ENCODE measurements around the gene SLC24A3. TPM values are rescaled to one million over a fixed set of nuclear protein-coding genes. Genes with fewer than 3 reads are reported as not detected.

Gene SLC24A3
- total and polyA plus RNA-seq, 2 of the 13 experiments (the other 11 are each of a cell fraction or from before 2014, with no cell fraction given), result not detected

- Histone ChIP-seq H3K9me3 (ENCODE audit: low read length) (no peaks in the 10 kb centered on the region), H3K27me3 (ENCODE audit: control insufficient read depth in 1 of 2, insufficient read depth in 2 of 2, low read length in 2 of 2) (peaks cover 0 to 3% of the 10 kb centered on the region in 2 experiments; a peak in 1 of 5 replicates), H3K79me2 (ENCODE audit: insufficient read depth, low read length) (no peaks in the 10 kb centered on the region), H3K4me2 (ENCODE audit: low read depth, low read length) (no peak overlapping the region), H2AFZ (ENCODE audit: low read length) (no peak overlapping the region), H3K4me3 (replicated peaks in 1 of 3; ENCODE audit: insufficient read depth in 1 of 3, low read depth in 2 of 3, low read length in 3 of 3) (no peak overlapping the region), H3K9ac (ENCODE audit: insufficient read depth, low read depth, low read length) (no peak overlapping the region), H4K20me1 (ENCODE audit: insufficient read depth, low read length) (no peaks in the 10 kb centered on the region), H3K27ac (ENCODE audit: extremely low read length, insufficient read depth, low read length) (no peak overlapping the region), H3K4me1 (ENCODE audit: insufficient read depth, low read length) (no peaks in the 10 kb centered on the region), H3K36me3 (replicated peaks in 1 of 2; ENCODE audit: control insufficient read depth in 1 of 2, insufficient read depth in 2 of 2, low read length in 2 of 2) (no peaks in the 10 kb centered on the region)
- CTCF ChIA-PET (ENCODE audit: low intra/inter-chr PET ratio, low total read pairs), result no interaction called here
- intact Hi-C loops (cut with micrococcal nuclease; ENCODE audit: unreplicated experiment) (no loop called here), in situ Hi-C loops (cut with HindIII; ENCODE audit: extremely low pct_ligation_motif_present, low pct_unique_long_range_greater_than_20kb) (no loop called here)
- FAIRE-seq, result no peak
- no peak for DNase-seq (ENCODE audit: low spot score)
- WGBS (ENCODE audit: low lambda C conversion rate), result 2% methylated on average over 4 of the region's 4 CpGs
- POLR2A ChIA-PET, result no interaction called here
- TF ChIP-seq WIZ (CRISPR knock-in tag; IDR thresholded peaks at IDR 0.05), result no peak
- no peak for TF ChIP-seq POGZ (CRISPR knock-in tag; IDR thresholded peaks at IDR 0.05)
- no peak for TF ChIP-seq REPIN1 (CRISPR knock-in tag; IDR thresholded peaks at IDR 0.05; ENCODE audit: borderline replicate concordance, low read depth)
- TF ChIP-seq ZNF367 (CRISPR knock-in tag; IDR thresholded peaks at IDR 0.05; ENCODE audit: borderline replicate concordance), result no peak
- ATAC-seq, result no peak
- no TSS peak for BruUV-seq (replicated peaks)
Measured at GRCh38 chr20:19363476-19363875, 151.0 kb downstream of the SLC24A3 start.

GRCh38 chr20:19367591-19367990, 155.1 kb downstream of the SLC24A3 start:
- Histone ChIP-seq H3K27ac (ENCODE audit: extremely low read length, insufficient read depth, low read length) (no peak overlapping the region), H3K4me3 (replicated peaks in 1 of 3; ENCODE audit: insufficient read depth in 1 of 3, low read depth in 2 of 3, low read length in 3 of 3) (no peak overlapping the region), H3K79me2 (ENCODE audit: insufficient read depth, low read length) (no peaks in the 10 kb centered on the region), H3K4me1 (ENCODE audit: insufficient read depth, low read length) (no peaks in the 10 kb centered on the region), H3K4me2 (ENCODE audit: low read depth, low read length) (no peak overlapping the region), H3K27me3 (ENCODE audit: control insufficient read depth in 1 of 2, insufficient read depth in 2 of 2, low read length in 2 of 2) (peaks cover 0 to 3% of the 10 kb centered on the region in 2 experiments; a peak in 1 of 5 replicates), H2AFZ (ENCODE audit: low read length) (no peak overlapping the region), H3K36me3 (replicated peaks in 1 of 2; ENCODE audit: control insufficient read depth in 1 of 2, insufficient read depth in 2 of 2, low read length in 2 of 2) (no peaks in the 10 kb centered on the region), H3K9ac (ENCODE audit: insufficient read depth, low read depth, low read length) (no peak overlapping the region), H3K9me3 (ENCODE audit: low read length) (no peaks in the 10 kb centered on the region), H4K20me1 (ENCODE audit: insufficient read depth, low read length) (no peaks in the 10 kb centered on the region)
- TF ChIP-seq ZNF567 (CRISPR knock-in tag; IDR thresholded peaks at IDR 0.05; ENCODE audit: borderline replicate concordance), result no peak
- no peak for TF ChIP-seq RBM22 (optimal IDR thresholded peaks at IDR 0.05; ENCODE audit: low read length)
- TF ChIP-seq FOXM1 (CRISPR knock-in tag; IDR thresholded peaks at IDR 0.05), result no peak
- TF ChIP-seq MATR3 (CRISPR knock-in tag; IDR thresholded peaks at IDR 0.05), result no peak
- TF ChIP-seq RERE (CRISPR knock-in tag; IDR thresholded peaks at IDR 0.05; ENCODE audit: low read depth), result no peak
- TF ChIP-seq ZNF121 (CRISPR knock-in tag; IDR thresholded peaks at IDR 0.05), result no peak
- TF ChIP-seq SMAD3 (CRISPR knock-in tag; IDR thresholded peaks at IDR 0.05), result no peak
- TF ChIP-seq BRF2 (CRISPR knock-in tag; IDR thresholded peaks at IDR 0.05), result no peak
- TF ChIP-seq TCF7L2 (IDR thresholded peaks at IDR 0.05; ENCODE audit: low read depth, low read length), result no peak
- TF ChIP-seq CREB1 (IDR thresholded peaks at IDR 0.05), result no peak
- TF ChIP-seq CREB1 (CRISPR knock-in tag; IDR thresholded peaks at IDR 0.05), result no peak
- CTCF ChIA-PET (ENCODE audit: low intra/inter-chr PET ratio, low total read pairs), result no interaction called here
- in situ Hi-C loops (cut with HindIII; ENCODE audit: extremely low pct_ligation_motif_present, low pct_unique_long_range_greater_than_20kb), result no loop called here
- 8% methylated on average over 2 of the region's 2 CpGs for WGBS (ENCODE audit: low lambda C conversion rate)
- intact Hi-C loops (cut with micrococcal nuclease; ENCODE audit: unreplicated experiment), result no loop called here
- DNase-seq (ENCODE audit: low spot score) (no peak), FAIRE-seq (no peak), ATAC-seq (no peak)
- POLR2A ChIA-PET, result no interaction called here
- BruUV-seq (replicated peaks), result no TSS peak
